ENCODE data around the gene ADH1C. TPM values are rescaled to one million over a fixed set of nuclear protein-coding genes. Genes with fewer than 3 reads are reported as not detected.

Gene ADH1C
- total RNA-seq: not detected in 2 replicates

DNA sequence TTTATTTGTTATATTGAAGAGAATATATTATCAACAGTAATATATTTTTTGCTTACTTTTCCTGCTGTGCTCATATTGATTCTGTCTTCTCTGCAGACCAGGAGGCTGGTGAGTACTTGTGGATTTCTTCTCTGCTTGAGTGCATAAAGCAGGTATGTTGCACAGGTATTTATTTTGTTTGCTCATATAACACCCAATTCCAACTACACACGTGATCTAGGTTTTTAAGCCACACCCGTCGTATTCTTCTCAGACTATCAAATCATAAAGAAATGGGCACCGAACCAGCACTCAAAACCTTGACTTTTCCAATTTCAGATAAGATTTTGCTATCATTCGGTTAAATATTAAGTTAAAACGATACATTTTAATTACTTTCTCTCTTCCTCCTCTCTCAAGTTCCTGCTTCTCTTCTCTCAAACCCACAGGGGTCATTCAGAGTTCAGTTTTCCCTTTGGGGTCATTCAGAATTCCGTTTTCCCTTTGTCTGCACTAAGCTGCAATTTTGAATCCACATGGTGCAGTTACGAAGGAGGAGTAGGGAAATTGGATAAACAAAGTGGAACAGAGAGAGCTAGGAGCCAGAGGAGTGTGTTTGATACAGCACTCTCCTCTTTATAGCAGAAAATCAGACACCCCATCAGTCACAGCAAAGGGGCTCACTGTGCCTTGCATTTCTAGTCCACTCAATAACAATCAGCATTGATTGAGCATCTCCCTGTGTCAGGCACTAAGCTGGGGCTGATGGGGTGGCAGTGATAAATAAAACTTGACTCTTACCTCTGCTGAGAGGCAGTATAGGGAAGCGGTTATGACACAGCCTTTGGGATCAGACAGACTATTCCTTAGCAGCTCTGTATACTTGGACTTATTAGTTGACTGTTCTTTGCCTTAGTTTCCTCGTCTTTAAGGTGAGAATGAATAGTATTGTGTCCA lies at the start of gene ADH1C:
Gene ADH1C, minus strand, starts transcription at position 145 of the 936 bp plus-strand sequence. Its CDS starts 71 bp downstream, at position 74.
- H3K9me3 Mint-ChIP-seq: peaks cover 8% of the 10 kb centered on the region
- H3K27me3 Mint-ChIP-seq: no peaks in the 10 kb centered on the region
- no peak within 1 kb of the TSS for H3K27ac Mint-ChIP-seq
- no peak for DNase-seq
- H3K36me3 Mint-ChIP-seq (ENCODE audit: low read depth): no peaks in the 10 kb centered on the region
- peaks cover 2% of the 10 kb centered on the region for H3K4me1 Mint-ChIP-seq
- H3K4me3 Mint-ChIP-seq: no peak within 1 kb of the TSS
- intact Hi-C loops (cut with micrococcal nuclease): no loop called here

GRCh38 chr4:99400831-99401230 lies 48.3 kb upstream of the ADH1C start:
- Mint-ChIP-seq H3K27me3 (peaks cover 16% of the 10 kb centered on the region), H3K27ac (no peak overlapping the region), H3K9me3 (no peaks in the 10 kb centered on the region), H3K4me1 (peaks cover 12% of the 10 kb centered on the region), H3K36me3 (ENCODE audit: low read depth) (no peaks in the 10 kb centered on the region), H3K4me3 (no peak overlapping the region)
- DNase-seq: no peak
- intact Hi-C loops (cut with micrococcal nuclease): no loop called here

DNA sequence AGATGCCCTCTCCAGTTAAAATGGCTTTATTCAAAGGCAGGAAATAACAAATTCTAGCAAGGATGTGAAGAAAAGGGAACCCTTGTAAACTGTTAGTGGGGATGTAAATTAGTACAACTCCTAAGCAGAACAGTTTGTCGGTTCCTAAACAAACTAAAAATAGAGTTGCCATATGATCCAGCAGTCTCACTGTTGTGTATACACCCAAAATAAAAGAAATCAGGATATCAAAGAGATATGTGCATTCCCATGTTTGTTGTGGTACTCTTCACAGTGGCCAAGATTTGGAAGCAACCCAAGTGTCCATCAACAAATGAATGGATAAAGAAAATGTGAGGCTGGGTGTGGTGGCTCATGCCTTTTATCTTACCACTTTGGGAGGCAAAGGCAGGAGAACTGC lies 46.5 kb upstream of the ADH1C start:
- peaks cover 2% of the 10 kb centered on the region for H3K4me1 Mint-ChIP-seq
- H3K27ac Mint-ChIP-seq: no peak overlapping the region
- no peak for DNase-seq
- peaks cover 16% of the 10 kb centered on the region for H3K27me3 Mint-ChIP-seq
- no peaks in the 10 kb centered on the region for H3K9me3 Mint-ChIP-seq
- intact Hi-C loops (cut with micrococcal nuclease): no loop called here
- H3K36me3 Mint-ChIP-seq (ENCODE audit: low read depth): no peaks in the 10 kb centered on the region
- no peak overlapping the region for H3K4me3 Mint-ChIP-seq

GRCh38 chr4:99395595-99396364 lies 43.2 kb upstream of the ADH1C start:
- Mint-ChIP-seq H3K9me3 (peaks cover 4% of the 10 kb centered on the region), H3K4me3 (no peak overlapping the region), H3K27me3 (peaks cover 16% of the 10 kb centered on the region), H3K4me1 (no peaks in the 10 kb centered on the region), H3K36me3 (ENCODE audit: low read depth) (no peaks in the 10 kb centered on the region), H3K27ac (no peak overlapping the region)
- intact Hi-C loops (cut with micrococcal nuclease): no loop called here
- DNase-seq: no peak

GRCh38 chr4:99394896-99395295 lies 42.4 kb upstream of the ADH1C start:
- H3K27me3 Mint-ChIP-seq: peaks cover 16% of the 10 kb centered on the region
- no peak overlapping the region for H3K4me3 Mint-ChIP-seq
- no peaks in the 10 kb centered on the region for H3K4me1 Mint-ChIP-seq
- no peaks in the 10 kb centered on the region for H3K36me3 Mint-ChIP-seq (ENCODE audit: low read depth)
- no peak for DNase-seq
- H3K9me3 Mint-ChIP-seq: peaks cover 4% of the 10 kb centered on the region
- intact Hi-C loops (cut with micrococcal nuclease): no loop called here
- no peak overlapping the region for H3K27ac Mint-ChIP-seq

DNA sequence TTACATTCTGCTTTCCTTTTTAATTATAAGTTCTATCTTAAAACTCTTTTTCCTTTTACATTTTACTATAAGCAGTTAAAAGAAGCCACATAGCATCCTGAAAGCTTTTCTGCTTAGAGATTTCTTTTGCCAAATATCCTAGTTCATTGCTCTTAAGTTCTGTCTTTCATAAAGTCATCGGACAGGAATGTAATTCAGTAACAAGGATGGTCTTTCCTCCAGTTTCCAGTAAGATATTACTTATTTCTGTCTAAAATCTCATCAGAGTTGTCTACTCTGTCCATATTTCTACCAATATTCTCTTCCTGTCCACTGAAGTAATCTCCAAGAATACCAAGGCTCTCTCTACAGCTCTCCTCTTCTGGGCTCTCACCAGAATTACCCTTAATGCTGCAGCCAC lies 37.5 kb upstream of the ADH1C start:
- Mint-ChIP-seq H3K4me3 (no peak overlapping the region), H3K4me1 (no peaks in the 10 kb centered on the region), H3K36me3 (ENCODE audit: low read depth) (no peaks in the 10 kb centered on the region), H3K27ac (no peak overlapping the region), H3K9me3 (peaks cover 4% of the 10 kb centered on the region), H3K27me3 (peaks cover 4% of the 10 kb centered on the region)
- intact Hi-C loops (cut with micrococcal nuclease): no loop called here
- no peak for DNase-seq

DNA sequence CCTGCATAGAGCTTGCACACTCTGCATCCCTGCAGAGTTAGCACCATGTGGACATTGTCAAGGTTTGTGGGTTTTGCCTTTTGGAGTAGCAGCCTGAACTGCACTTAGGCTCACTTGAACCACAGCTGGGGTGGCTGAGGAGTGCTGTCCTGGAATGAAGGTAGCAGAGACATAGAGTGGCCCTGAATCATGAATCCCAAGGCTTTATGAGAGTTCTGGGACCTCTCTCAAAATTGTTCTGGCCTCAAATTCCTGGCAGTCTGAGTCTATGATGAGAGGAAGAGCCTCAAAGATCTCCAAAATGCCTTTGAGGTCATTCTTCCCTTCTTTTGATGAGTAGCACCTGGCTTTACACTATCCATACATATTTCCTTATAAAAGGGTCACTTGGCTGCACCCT lies 37.1 kb upstream of the ADH1C start:
- H3K4me1 Mint-ChIP-seq: no peaks in the 10 kb centered on the region
- peaks cover 4% of the 10 kb centered on the region for H3K9me3 Mint-ChIP-seq
- peaks cover 4% of the 10 kb centered on the region for H3K27me3 Mint-ChIP-seq
- no peak for DNase-seq
- no peaks in the 10 kb centered on the region for H3K36me3 Mint-ChIP-seq (ENCODE audit: low read depth)
- H3K4me3 Mint-ChIP-seq: no peak overlapping the region
- intact Hi-C loops (cut with micrococcal nuclease): no loop called here
- H3K27ac Mint-ChIP-seq: no peak overlapping the region

DNA sequence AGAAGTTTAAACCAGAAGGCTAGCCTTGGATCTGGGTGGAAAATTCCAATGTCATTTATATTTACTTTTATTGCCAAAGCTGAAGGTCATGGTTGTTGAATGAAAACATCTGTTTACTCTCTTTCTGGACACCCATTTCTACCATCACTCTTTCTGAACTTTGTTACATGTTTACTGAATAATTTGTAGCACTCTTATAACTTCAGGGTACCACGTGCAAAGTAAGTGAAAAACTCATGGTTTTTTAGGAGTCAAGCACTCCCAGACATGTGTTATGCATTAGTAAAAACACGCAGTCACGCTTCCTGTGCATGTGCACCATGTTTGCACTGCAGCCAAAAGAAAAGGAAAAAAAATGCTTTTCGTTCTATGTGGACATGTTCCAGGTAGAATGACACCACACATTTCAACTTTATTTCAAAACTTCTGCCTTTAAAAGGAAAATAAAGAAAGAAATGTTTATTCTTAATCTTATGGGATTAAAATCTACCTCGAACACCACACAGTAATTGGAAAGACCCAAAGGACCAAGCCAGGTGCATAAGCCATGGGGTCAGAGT lies 31.4 kb upstream of the ADH1C start:
- no peaks in the 10 kb centered on the region for H3K9me3 Mint-ChIP-seq
- H3K27me3 Mint-ChIP-seq: peaks cover 10% of the 10 kb centered on the region
- intact Hi-C loops (cut with micrococcal nuclease): no loop called here
- H3K4me3 Mint-ChIP-seq: no peak overlapping the region
- H3K36me3 Mint-ChIP-seq (ENCODE audit: low read depth): no peaks in the 10 kb centered on the region
- H3K4me1 Mint-ChIP-seq: no peaks in the 10 kb centered on the region
- H3K27ac Mint-ChIP-seq: no peak overlapping the region
- DNase-seq: no peak

DNA sequence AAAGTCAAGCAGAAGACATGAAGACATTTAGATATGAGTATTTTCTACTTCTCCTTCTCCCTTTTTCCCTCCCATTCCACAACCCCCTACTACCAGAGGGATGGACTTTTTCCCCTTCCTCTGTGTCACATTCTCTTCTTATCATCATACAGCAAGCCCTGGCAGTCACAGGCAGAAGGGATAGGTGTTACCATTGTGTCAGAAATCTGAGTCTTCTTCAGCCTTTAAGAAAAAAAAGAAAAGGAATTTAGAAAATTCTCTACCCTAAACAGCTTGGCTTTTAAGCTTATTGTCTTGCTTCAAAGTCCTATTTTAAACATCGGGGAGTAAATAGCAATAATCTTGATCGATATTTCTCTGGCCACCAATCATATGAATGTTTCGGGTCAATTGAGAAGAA lies 30.9 kb upstream of the ADH1C start:
- H3K27me3 Mint-ChIP-seq: peaks cover 7% of the 10 kb centered on the region

DNA sequence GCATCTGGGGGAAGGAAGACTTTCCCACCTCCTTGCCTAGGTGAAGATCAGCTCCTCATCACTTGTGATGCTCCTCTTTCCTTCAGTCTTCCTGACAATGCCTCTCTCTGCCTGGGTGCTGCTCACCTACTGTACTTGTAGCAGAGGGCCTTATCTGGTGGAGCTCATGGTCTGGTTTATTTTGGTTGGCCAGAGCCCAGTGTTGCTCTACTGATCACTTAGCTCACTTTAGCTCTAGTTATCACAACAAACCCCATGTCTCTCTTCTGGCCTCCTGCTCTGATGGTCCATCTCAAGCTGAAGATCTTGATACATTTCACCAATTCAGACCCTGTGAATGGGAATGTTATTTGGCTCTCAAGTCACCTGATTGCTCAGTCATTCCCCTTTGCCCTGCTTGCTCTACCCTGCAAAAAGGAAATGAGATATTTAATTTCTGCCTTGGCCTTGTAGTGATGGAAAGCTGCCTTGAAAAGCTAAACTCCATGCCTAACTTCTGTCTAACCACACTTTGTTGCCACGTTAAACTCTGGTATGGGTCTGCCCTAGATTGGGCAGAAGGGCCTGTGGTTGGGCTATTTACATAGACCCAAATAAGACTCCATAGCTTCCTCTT lies 30.3 kb upstream of the ADH1C start:
- Mint-ChIP-seq H3K4me1 (no peaks in the 10 kb centered on the region), H3K36me3 (ENCODE audit: low read depth) (no peaks in the 10 kb centered on the region), H3K4me3 (no peak overlapping the region), H3K27me3 (peaks cover 7% of the 10 kb centered on the region), H3K27ac (no peak overlapping the region), H3K9me3 (no peaks in the 10 kb centered on the region)
- no peak for DNase-seq
- intact Hi-C loops (cut with micrococcal nuclease): no loop called here

More for the DNA sequence above, 30.9 kb upstream of the ADH1C start:
- H3K9me3 Mint-ChIP-seq: no peaks in the 10 kb centered on the region
- no peak overlapping the region for H3K4me3 Mint-ChIP-seq
- no peak for DNase-seq
- intact Hi-C loops (cut with micrococcal nuclease): no loop called here
- no peak overlapping the region for H3K27ac Mint-ChIP-seq
- no peaks in the 10 kb centered on the region for H3K4me1 Mint-ChIP-seq
- H3K36me3 Mint-ChIP-seq (ENCODE audit: low read depth): no peaks in the 10 kb centered on the region

- H3K9me3 Mint-ChIP-seq: no peaks in the 10 kb centered on the region
- H3K27me3 Mint-ChIP-seq: peaks cover 7% of the 10 kb centered on the region
These were observed 29.1 kb upstream of the ADH1C start for GRCh38 chr4:99381588-99382175.

DNA sequence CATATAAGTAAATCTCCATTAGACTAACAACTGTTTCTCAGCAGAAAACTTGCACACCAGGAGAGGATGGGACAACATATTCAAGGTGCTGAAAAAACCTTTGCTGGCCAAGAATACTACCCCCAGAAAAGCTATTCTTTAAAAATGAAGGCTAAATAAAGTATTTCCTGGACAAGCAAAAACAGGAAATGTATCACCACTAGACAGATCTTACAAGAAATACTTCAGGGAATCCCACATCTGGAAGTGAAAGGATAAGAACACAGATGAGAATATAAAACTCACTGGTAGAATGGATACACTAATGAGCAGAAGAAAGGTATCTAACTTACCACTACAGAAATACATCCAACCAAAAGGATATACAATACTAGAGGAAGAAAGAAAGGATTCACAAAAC lies 27.0 kb upstream of the ADH1C start:
- no peak for DNase-seq
- Mint-ChIP-seq H3K4me1 (no peaks in the 10 kb centered on the region), H3K36me3 (ENCODE audit: low read depth) (no peaks in the 10 kb centered on the region), H3K4me3 (no peak overlapping the region), H3K27me3 (peaks cover 7% of the 10 kb centered on the region), H3K27ac (no peak overlapping the region), H3K9me3 (no peaks in the 10 kb centered on the region)
- intact Hi-C loops (cut with micrococcal nuclease): no loop called here

More at GRCh38 chr4:99381588-99382175, 29.1 kb upstream of the ADH1C start:
- Mint-ChIP-seq H3K4me1 (no peaks in the 10 kb centered on the region), H3K27ac (no peak overlapping the region), H3K36me3 (ENCODE audit: low read depth) (no peaks in the 10 kb centered on the region), H3K4me3 (no peak overlapping the region)
- DNase-seq: no peak
- intact Hi-C loops (cut with micrococcal nuclease): no loop called here

DNA sequence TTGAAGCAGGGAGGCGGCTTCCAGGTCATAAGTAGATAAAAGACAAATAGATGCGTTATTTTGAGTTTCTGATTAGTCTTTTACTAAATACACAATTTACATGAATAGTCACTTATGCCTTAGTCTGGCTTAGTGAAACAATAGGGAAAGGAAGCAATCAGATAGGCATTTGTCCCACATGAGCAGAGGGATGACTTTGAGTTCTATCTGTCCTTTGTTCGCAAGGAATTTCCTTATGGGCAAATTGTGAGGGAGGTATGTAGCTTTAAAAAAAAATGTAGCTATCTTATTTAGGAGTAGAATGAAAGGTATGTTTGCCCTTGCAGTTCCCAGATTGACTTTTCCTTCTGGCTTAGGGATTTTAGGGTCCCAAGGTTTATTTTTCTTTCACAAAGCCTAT lies 26.3 kb upstream of the ADH1C start:
- no peaks in the 10 kb centered on the region for H3K4me1 Mint-ChIP-seq
- H3K27ac Mint-ChIP-seq: no peak overlapping the region
- no peak for DNase-seq
- peaks cover 7% of the 10 kb centered on the region for H3K27me3 Mint-ChIP-seq
- H3K4me3 Mint-ChIP-seq: no peak overlapping the region
- no peaks in the 10 kb centered on the region for H3K36me3 Mint-ChIP-seq (ENCODE audit: low read depth)
- intact Hi-C loops (cut with micrococcal nuclease): no loop called here
- H3K9me3 Mint-ChIP-seq: no peaks in the 10 kb centered on the region

All from activated CD4-positive, alpha-beta T cell treated with anti-CD3 and anti-CD28 coated beads, Interleukin-2, amount 10 ng/mL, durations not matched to agents 24 days and 14 days (primary cell).